Activated naive CD8-positive, alpha-beta T cell treated with anti-CD3 and anti-CD28 coated beads for 36 hours (primary cell): ENCODE data around the gene MXD3. TPM values are rescaled to one million over a fixed set of nuclear protein-coding genes. Genes with fewer than 3 reads are reported as not detected.
A peak's percentile ranks its signal among the peaks of the same experiment; 100 is the strongest.

Experiments used
- DNase-seq: peaks from one replicate; pipeline ENCODE4 v3.0.0; 2021
- H3K27ac Mint-ChIP-seq: one replicate; pipeline ENCODE4 v1.8.0; 2022; ENCODE audit warnings: mild to moderate bottlenecking, moderate library complexity, mixed read lengths
- H3K27me3 Mint-ChIP-seq: one replicate; pipeline ENCODE4 v1.8.0; 2022; ENCODE audit warnings: mild to moderate bottlenecking, mixed read lengths
- H3K36me3 Mint-ChIP-seq: one replicate; pipeline ENCODE4 v1.8.0; 2021; ENCODE audit warnings: mild to moderate bottlenecking, mixed read lengths
- H3K4me1 Mint-ChIP-seq: one replicate; pipeline ENCODE4 v1.8.0; 2021; ENCODE audit warnings: mixed read lengths
- H3K4me3 Mint-ChIP-seq: one replicate; pipeline ENCODE4 v1.8.0; 2022; ENCODE audit warnings: mild to moderate bottlenecking, moderate library complexity, mixed read lengths
- H3K9me3 Mint-ChIP-seq: one replicate; pipeline ENCODE4 v1.8.0; 2022; ENCODE audit warnings: mixed read lengths
- total RNA-seq, 2 experiments: library from RNA; stranded (reverse); gene quantifications; one replicate each; pipeline ENCODE4 v1.2.3, GENCODE V29; 2021

The MXD3 gene
- total RNA-seq, 2 experiments from 2014 or later, result 14.7 to 17.3 TPM

DNA sequence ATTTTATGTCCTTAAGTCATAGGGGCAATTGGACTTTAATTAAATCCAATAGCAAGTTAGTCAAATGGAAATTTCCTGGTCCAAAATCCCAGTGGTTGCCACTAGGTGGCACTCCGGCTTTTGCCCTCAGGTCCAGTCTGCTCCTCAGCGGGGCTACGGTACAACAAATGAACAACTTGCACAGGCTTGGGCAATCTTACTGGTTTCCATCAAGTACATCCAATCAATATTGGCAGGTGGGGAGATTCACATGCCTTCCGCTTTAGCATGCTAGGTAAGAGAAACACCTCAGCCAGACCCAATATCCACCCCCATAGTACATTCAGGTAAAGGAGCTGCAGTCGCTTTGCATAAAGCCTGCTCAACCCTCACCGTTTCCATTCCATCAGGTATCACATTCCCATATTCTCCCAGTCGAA is 6.3 kb upstream of the MXD3 start:
- no peak overlapping the region for H3K27ac Mint-ChIP-seq
- peaks cover 8% of the 10 kb centered on the region for H3K36me3 Mint-ChIP-seq
- H3K9me3 Mint-ChIP-seq, result peaks cover 3% of the 10 kb centered on the region
- H3K4me1 Mint-ChIP-seq, result peaks cover 20% of the 10 kb centered on the region
- no peaks in the 10 kb centered on the region for H3K27me3 Mint-ChIP-seq
- H3K4me3 Mint-ChIP-seq, result no peak overlapping the region
- DNase-seq, result peak; percentile 71

DNA sequence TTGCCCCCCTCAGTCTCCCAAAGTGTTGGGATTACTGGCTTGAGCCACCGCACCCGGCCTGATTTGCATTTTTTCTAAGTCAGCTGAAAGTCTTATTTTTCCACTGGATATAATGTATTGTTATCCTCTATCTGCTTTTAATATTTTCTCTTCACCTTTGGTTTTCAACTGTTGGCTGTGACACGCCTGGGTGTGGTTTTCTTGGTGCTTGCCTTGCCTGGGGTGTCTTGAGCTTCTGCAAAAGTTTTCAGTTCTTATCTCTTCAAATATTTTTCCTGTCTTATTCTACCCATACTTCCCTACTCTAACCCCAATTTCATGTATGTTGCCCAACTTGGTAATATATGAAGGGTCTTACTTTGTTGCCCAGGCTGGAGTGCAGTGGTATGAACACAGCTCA is 4.3 kb upstream of the MXD3 start:
- Mint-ChIP-seq H3K9me3 (peaks cover 3% of the 10 kb centered on the region), H3K4me1 (peaks cover 21% of the 10 kb centered on the region), H3K27ac (no peak overlapping the region), H3K27me3 (no peaks in the 10 kb centered on the region), H3K4me3 (no peak overlapping the region), H3K36me3 (peaks cover 8% of the 10 kb centered on the region)
- no peak for DNase-seq

DNA sequence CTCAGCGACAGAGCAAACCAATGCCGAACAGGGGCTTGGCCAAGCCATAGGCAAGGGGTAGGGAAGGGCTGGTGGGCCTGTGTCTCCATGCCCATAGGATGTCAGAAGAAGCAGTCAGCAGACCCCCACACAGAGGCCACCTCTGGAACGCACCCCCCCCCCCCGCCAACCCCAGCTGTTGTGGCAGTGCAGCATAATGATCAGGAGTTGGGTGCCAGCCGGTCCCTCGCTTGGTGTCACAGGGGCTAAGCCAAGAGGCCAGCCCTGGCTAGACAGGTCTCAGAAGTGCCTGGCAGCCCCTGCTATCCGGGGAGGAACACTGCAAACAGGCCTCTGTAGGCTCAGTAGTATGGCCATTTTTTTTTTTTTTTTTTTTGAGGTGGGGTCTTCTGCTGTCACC is 3.7 kb upstream of the MXD3 start:
- no peak overlapping the region for H3K27ac Mint-ChIP-seq
- DNase-seq, result no peak
- peaks cover 25% of the 10 kb centered on the region for H3K4me1 Mint-ChIP-seq
- peaks cover 11% of the 10 kb centered on the region for H3K36me3 Mint-ChIP-seq
- no peak overlapping the region for H3K4me3 Mint-ChIP-seq
- H3K27me3 Mint-ChIP-seq, result no peaks in the 10 kb centered on the region
- H3K9me3 Mint-ChIP-seq, result peaks cover 3% of the 10 kb centered on the region

DNA sequence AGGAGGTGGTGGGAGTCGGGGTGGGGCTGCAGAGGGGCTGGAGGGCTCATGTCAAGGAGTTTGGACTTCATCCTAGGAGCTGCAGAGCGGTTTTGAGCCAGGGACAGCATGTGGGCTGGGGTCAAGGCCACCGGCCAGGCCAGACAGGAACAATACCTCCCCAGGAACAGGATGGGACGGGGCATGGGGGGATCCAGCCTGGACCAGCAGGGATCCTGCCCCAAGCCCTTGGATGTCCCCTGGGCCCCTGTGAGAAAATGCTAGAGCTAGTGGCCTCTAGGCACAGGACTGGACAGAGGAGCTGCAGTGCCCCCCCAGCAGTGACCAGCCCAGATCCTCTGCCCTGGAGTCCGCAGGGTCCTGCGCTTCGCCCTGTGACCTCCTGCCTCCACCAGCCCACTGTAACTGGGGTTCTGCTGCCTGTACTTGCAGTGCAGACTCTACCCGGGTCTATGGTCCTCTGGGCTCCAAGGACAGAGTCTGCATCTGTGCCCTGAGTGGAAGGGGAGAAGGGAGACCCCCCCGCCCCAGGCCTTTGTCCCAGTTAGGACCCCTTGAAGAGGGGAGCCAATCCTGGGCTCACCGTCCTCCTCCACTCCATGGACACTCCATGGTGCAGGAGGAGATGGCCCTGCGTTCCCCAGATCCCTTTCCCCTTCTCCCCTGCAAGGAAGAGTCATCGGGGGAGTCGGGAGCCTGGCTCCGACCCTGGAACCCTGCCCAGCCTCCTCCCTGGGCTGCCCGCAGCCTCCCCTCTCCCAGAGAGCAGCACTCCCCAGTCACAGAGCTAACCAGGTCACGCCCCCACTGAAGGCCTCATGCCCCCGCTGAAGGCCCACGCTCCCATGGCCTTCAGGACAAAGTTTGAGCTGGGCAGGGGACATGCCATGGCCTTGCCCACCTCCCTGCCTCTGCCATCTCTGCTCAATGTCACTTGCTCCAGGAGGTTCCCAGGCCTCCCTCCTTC is 3.0 kb upstream of the MXD3 start:
- no peak for DNase-seq
- H3K27ac Mint-ChIP-seq, result no peak overlapping the region
- H3K36me3 Mint-ChIP-seq, result peaks cover 12% of the 10 kb centered on the region
- no peaks in the 10 kb centered on the region for H3K27me3 Mint-ChIP-seq
- peaks cover 20% of the 10 kb centered on the region for H3K4me1 Mint-ChIP-seq
- H3K9me3 Mint-ChIP-seq, result peaks cover 1% of the 10 kb centered on the region
- H3K4me3 Mint-ChIP-seq, result no peak overlapping the region

DNA sequence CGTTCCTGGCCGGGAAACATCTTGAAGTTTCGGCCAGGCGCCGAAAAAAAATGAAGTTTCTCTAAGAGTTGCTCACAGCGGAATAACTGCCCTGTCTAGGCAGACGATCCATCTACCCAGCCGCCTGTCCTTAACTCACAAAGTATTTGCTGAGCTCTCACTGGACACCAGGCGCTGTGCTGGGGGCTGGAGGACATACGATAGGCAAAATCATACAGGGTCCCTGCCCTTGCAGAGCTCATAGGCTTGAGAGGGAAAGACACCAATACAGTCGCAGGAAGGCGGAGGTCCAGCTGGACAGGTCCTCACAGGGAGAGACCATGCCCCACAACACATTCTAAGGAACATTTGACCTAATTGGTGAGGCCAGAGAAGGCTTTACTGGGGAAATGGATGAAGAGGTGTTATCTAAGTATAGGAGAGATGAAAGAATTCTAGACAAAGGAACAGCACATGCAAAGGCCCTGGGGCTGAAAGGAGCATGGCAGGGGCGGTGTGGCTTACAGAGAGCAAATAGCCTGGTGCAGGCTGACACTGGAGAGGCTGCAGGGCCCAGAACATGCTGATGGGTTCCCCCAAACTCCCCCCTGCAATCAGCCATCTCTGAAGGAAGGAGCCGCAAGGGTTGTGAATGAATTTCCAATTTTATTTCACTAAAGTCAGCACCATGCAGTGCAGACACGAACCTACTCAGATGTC is 2.0 kb upstream of the MXD3 start:
- Mint-ChIP-seq H3K36me3 (peaks cover 12% of the 10 kb centered on the region), H3K4me1 (peaks cover 19% of the 10 kb centered on the region), H3K27ac (no peak overlapping the region), H3K27me3 (no peaks in the 10 kb centered on the region), H3K9me3 (no peaks in the 10 kb centered on the region), H3K4me3 (no peak overlapping the region)
- DNase-seq, result no peak

DNA sequence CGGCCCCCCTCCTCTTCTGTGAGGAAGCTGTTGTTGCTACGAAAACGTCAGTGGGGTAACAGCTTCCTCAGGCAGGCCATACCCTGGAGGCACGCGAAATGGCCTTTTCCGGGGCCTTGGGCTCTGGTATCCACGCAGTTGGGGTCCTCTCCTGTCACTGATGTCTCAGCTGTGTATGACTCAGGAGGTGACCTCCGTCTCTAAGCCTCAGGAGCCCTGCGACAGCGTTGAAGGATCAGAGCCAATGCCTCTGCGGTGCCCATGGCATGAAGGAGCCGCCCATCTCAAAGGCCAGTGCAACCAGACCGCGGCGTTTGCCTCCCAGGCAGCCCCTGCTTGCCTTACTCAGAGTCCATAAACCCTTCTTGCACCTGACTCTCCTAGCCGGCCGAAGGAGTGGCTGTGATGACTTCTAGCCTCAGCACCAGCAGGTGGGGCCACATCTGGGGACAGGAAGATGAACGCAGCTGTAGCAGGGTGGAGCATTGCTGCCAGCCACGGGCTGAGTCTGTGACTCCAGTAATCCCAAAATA is 1.0 kb upstream of the MXD3 start:
- H3K4me1 Mint-ChIP-seq, result peaks cover 13% of the 10 kb centered on the region
- peak overlapping the region; percentile 87 for H3K4me3 Mint-ChIP-seq
- DNase-seq, result peak; percentile 60
- peaks cover 10% of the 10 kb centered on the region for H3K36me3 Mint-ChIP-seq
- no peaks in the 10 kb centered on the region for H3K27me3 Mint-ChIP-seq
- peak overlapping the region; percentile 90 for H3K27ac Mint-ChIP-seq
- H3K9me3 Mint-ChIP-seq, result no peaks in the 10 kb centered on the region

DNA sequence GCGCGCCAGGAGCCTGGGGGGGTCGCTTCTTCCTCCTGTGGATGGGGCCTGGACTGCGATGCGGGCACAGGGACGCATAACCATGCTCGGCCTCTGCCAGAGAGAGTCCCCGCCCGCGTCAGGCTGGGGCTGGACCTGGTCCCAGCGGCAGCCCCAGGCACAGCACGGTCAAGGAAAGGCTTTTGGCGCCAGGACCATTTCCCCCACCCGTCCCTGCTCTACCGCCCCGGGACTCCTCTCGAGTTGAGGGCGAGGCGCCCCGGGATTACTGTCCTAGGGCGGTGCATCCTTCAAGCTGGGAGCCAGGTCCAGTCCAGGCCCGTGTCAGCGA is 341 bp downstream of the MXD3 start:
- Mint-ChIP-seq H3K4me3 (peak overlapping the region; percentile 87), H3K27ac (no peak overlapping the region), H3K27me3 (no peaks in the 10 kb centered on the region), H3K9me3 (no peaks in the 10 kb centered on the region), H3K36me3 (peaks cover 16% of the 10 kb centered on the region), H3K4me1 (peaks cover 19% of the 10 kb centered on the region)
- DNase-seq, result no peak

DNA sequence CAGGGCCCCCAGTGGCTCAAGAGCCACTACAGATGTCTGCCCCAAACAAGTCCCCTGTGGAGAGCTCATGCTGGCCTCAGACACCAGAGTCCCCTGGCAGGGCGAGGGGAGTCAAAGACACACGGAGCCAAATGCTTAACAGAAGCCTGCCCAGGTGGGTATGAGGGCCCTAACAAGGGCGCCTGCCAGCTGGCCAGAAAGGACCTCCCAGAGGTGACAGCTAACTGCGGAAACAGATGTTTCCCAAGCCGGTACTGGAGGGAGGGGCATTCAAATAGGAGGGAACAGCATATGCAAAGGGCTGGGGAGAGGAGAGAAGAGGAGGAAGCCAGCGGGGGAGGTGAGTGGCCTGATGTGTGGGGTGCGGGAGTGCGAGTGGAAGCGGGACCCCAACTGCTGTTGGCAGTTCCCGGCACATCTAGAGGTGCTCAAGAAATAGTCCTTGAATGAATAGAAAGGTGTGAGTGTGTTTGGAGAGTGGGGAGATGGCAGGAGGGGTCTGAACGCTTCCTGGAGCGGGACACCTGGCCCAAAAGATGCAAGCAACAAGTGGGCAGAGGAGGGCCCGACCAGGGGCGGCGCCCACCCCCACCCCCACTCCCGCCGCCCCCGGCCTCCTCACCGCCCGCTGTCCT is 824 bp downstream of the MXD3 start:
- no peak for DNase-seq
- Mint-ChIP-seq H3K27me3 (no peaks in the 10 kb centered on the region), H3K9me3 (no peaks in the 10 kb centered on the region), H3K4me1 (peaks cover 22% of the 10 kb centered on the region), H3K27ac (peak overlapping the region; percentile 58), H3K4me3 (peak overlapping the region; percentile 87), H3K36me3 (peaks cover 20% of the 10 kb centered on the region)

DNA sequence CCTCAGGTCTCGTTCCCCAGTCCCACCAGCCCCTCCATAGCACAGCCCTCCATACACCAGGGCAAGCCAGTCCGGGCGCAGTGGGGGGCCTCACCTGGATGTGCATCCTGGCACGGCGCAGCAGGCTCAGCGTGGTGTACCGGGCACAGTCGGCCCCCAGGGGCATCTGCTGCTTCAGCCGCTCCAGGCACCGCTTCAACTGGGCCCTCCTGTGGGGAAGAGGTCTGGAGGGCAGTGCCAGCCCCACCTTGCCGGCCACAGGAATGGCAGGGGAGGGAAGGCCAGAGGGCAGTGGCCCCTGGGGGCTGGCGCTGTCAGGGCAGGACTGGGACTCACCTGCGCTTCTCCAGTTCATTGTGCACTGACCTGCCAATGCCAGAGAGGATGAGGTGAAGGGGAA is 1.4 kb downstream of the MXD3 start:
- Mint-ChIP-seq H3K4me3 (peak overlapping the region; percentile 87), H3K4me1 (peaks cover 27% of the 10 kb centered on the region), H3K27ac (no peak overlapping the region), H3K27me3 (no peaks in the 10 kb centered on the region), H3K36me3 (peaks cover 24% of the 10 kb centered on the region), H3K9me3 (no peaks in the 10 kb centered on the region)
- DNase-seq, result no peak

DNA sequence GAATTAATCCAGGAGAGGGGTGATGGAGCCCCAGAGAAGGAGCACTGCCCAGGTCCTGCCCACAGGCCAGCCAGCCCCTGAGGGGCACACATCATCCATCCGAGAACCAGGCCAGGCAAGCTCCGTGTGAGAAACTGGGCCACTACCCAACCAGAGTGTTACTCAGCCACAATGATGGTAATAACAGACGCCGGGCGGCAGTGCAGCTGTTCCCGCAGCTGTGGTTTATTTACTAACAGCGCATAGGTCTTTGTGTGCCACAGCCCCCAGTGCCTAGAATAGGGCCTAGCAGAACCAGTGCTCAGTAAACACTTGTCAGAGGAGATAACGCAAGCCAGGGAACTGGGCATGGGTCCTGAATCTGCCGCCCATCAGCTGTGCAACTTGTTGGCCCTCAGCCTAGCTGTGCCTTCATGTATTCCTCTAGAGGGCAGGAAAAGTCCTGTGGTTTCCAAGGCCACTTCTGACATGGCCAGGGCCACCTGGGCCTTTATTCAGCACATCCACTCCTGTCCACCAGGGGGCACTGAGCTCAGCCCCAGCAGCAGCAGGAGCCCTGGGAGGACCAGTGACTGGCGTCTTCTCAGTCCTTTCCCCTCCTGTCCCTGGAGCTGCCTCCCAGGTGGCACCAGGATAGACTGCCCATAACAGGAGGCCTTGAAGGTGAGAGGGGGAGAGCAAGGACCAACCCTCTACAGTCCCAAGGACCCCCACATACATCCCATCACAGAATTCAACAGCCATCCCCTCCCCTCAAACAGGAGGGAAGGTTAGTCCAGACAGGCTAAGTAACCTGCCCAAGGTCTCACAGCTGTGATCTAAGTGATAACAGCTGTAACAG is 2.1 kb downstream of the MXD3 start:
- H3K4me1 Mint-ChIP-seq, result peaks cover 35% of the 10 kb centered on the region
- peak; percentile 73 for DNase-seq
- no peaks in the 10 kb centered on the region for H3K9me3 Mint-ChIP-seq
- peak overlapping the region; percentile 8 for H3K27ac Mint-ChIP-seq
- peaks cover 32% of the 10 kb centered on the region for H3K36me3 Mint-ChIP-seq
- H3K4me3 Mint-ChIP-seq, result peak overlapping the region; percentile 15
- no peaks in the 10 kb centered on the region for H3K27me3 Mint-ChIP-seq

DNA sequence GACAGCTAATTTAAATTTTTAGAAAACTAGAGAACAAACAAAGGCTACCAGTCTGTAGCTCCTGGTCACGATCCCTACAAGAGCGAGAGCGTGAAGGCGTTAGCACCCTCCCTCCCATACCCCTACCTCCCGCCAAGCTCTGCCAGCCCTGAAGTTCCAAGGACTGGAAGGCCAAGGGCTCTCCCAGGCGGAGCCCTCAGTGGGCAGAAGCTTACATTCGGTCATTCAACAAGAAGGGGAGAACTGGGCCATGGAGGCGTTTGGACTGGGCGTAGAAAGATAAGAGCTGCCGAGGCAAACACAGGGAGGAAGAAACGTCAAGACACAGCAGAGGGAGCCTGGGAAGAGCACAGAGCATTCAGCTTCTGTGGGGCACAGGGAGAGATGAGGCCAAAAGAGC is 3.0 kb downstream of the MXD3 start:
- no peak for DNase-seq
- peaks cover 35% of the 10 kb centered on the region for H3K4me1 Mint-ChIP-seq
- peaks cover 40% of the 10 kb centered on the region for H3K36me3 Mint-ChIP-seq
- H3K4me3 Mint-ChIP-seq, result no peak overlapping the region
- H3K27ac Mint-ChIP-seq, result peak overlapping the region; percentile 55
- no peaks in the 10 kb centered on the region for H3K27me3 Mint-ChIP-seq
- H3K9me3 Mint-ChIP-seq, result no peaks in the 10 kb centered on the region

DNA sequence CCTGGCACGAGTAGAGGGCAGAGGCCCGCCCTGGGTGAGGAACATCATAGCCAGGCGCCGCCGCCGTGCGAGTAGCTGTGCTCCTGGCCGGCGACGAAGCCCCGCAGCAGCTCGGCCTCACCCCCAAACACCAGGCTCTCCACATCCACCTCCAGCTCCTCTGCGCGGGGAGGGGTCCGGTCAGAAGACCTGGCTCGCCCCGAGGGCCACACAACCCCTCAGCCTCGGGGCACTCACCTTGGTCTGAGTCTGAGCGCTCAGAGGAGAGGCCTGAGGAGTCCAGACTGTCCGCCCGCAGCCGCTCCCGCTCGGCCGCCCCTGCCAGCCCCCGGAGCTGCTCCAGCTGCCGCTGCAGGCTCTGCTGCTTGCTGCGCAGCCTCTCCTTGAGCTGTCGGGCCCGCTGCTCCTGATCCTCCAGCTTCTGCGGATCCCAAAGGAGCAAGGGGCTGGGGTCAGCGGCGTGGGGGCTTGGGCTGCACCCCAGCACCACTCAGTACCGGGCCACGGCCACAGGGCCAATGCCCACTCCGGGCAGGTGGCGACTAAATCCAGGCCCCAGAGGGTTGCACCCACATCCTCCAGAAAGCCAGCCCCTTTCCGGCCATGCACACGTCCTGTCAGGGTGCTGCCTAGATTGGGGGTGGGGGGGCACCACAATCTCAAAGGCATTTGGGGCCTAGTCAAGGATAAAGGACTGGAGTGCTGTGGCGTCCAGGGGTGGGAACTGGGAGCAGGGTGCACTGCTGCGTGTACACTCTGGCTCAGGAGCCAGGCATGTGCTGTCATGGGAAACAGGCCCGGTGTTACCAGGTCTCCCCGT is 3.9 kb downstream of the MXD3 start:
- peaks cover 42% of the 10 kb centered on the region for H3K36me3 Mint-ChIP-seq
- no peak overlapping the region for H3K27ac Mint-ChIP-seq
- DNase-seq, result no peak
- H3K4me3 Mint-ChIP-seq, result no peak overlapping the region
- peaks cover 36% of the 10 kb centered on the region for H3K4me1 Mint-ChIP-seq
- H3K9me3 Mint-ChIP-seq, result no peaks in the 10 kb centered on the region
- no peaks in the 10 kb centered on the region for H3K27me3 Mint-ChIP-seq

DNA sequence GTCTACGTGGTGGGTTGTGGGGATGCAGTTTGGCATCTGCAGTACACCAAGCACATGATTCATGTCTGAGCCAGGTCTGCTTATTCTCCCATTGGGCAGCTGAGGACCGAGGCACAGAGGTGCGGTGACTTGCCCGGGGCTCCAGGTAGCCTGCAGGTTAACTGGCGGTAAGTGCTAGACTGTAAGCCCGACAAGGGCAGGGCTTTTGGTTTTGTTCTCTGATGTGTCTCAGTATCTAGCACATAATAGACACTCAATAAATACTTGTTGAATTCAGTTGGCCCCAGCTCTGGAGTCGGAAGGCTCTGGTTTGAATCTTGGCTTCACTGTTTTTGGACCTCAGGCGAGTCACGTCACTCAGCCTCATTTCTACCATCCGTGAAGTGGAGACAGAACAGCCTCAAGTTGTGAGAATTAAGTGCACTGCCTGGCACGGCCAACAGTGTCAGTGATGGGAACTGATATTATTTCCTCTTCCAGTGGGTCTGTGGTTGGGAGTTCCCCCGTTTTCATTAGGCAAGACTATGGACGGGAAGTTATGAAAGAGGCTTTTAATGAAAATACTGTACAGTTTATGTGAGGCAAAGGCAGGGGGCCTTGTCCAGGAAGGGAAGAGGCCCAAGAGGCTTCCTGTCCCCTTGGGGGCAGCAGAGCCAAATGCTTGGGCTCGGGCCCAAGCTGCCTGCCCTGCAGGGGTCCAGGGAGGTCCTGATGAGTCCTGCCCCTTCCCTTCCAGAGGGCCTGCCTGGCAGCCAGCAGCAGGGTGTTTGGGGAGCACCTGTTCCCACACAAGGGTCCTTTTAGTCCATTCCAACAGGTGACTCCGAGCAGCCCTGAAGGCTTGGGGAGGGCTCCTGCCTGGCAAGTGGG is 4.8 kb downstream of the MXD3 start:
- no peaks in the 10 kb centered on the region for H3K9me3 Mint-ChIP-seq
- no peak for DNase-seq
- H3K4me3 Mint-ChIP-seq, result no peak overlapping the region
- H3K27ac Mint-ChIP-seq, result peak overlapping the region; percentile 42
- H3K4me1 Mint-ChIP-seq, result peaks cover 42% of the 10 kb centered on the region
- no peaks in the 10 kb centered on the region for H3K27me3 Mint-ChIP-seq
- H3K36me3 Mint-ChIP-seq, result peaks cover 42% of the 10 kb centered on the region
